Cardiac muscle cell (in vitro differentiated cells and primary cell): ENCODE measurements around the gene ARL5B. TPM values are rescaled to one million over a fixed set of nuclear protein-coding genes. Genes with fewer than 3 reads are reported as not detected.
A peak's percentile ranks its signal among the peaks of the same experiment; 100 is the strongest.

ENCODE experiments used
- DNase-seq, 2 donors: peaks; one replicate each; pipeline versions ENCODE4 v3.0.0 to v3.0.0-alpha.2; 2010 to 2017; ENCODE audit warnings: low read depth in 1 of 2, low spot score in 1 of 2
- H3K27ac ChIP-seq: fragments of 200-600 bp; sonication (generic); 2 replicates; pipeline ENCODE4 v1.5.1; 2016
- H3K27me3 ChIP-seq: fragments of 200-600 bp; sonication (generic); 2 replicates; pipeline ENCODE4 v1.6.0; 2016; ENCODE audit warnings: control low read depth
- H3K36me3 ChIP-seq: fragments of 200-600 bp; sonication (generic); 2 replicates; pipeline ENCODE4 v1.5.1; 2016; ENCODE audit warnings: control low read depth
- H3K4me1 ChIP-seq: fragments of 200-600 bp; sonication (generic); 2 replicates; pipeline ENCODE4 v1.8.1; 2017; ENCODE audit warnings: low read depth, mild to moderate bottlenecking, mixed run types
- H3K4me3 ChIP-seq: fragments of 200-600 bp; sonication (generic); 2 replicates; pipeline ENCODE4 v1.5.1; 2016; ENCODE audit warnings: mild to moderate bottlenecking
- H3K9me3 ChIP-seq: fragments of 200-600 bp; sonication (generic); 2 replicates; pipeline ENCODE4 v1.5.1; 2017; ENCODE audit warnings: low read depth, mild to moderate bottlenecking, control low read depth
- CTCF ChIP-seq: IDR thresholded peaks from 2 replicates; pipeline ENCODE4 v1.5.1; 2012; ENCODE audit warnings: low read depth, mild to moderate bottlenecking, low read length
- polyA plus RNA-seq: library from polyadenylated mRNA; unstranded; fragments of >200 nt; fragmentation: Nextera tagmentation; extraction: Ambion mirVana; gene quantifications from 2 replicates; pipeline ENCODE4 v1.2.1, GENCODE V29; 2016
- total RNA-seq: library from RNA; depleted of rRNA; stranded (reverse); fragments of >200 nt; gene quantifications from 2 replicates; pipeline ENCODE4 v1.2.3, GENCODE V29; 2016

The ARL5B gene
- total and polyA plus RNA-seq, 2 experiments from 2014 or later = 15.9 to 30.3 TPM

GRCh38 chr10:18653112-18653511, 6.1 kb upstream of the ARL5B start:
- Histone ChIP-seq H3K27me3 (no peaks in the 10 kb centered on the region), H3K9me3 (no peaks in the 10 kb centered on the region), H3K27ac (no peak overlapping the region), H3K4me3 (no peak overlapping the region), H3K36me3 (no peaks in the 10 kb centered on the region), H3K4me1 (peaks cover 8% of the 10 kb centered on the region)
- no peak for TF ChIP-seq CTCF
- no peak for DNase-seq

DNA sequence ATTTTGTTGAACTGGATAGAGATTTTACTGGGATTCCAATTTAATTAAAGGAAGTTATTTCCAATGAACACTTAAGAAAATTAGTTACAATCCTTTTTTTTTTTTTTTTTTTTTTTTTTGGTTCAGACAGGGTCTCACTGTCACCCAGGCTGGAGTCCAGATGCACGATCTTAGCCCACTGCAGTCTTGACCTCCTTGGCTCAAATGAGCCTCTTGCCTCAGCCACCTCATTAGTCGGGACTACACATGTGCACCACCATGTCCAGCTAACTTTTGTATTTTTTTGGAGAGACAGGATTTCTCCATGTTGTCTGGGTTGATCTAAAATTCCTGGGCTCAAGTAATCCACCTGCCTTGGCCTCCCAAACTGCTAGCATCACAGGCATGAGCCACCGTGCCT, 2.5 kb upstream of the ARL5B start:
- TF ChIP-seq CTCF = no peak
- Histone ChIP-seq H3K27ac (no peak overlapping the region), H3K4me1 (peaks cover 15% of the 10 kb centered on the region), H3K9me3 (no peaks in the 10 kb centered on the region), H3K27me3 (no peaks in the 10 kb centered on the region), H3K36me3 (no peaks in the 10 kb centered on the region), H3K4me3 (no peak overlapping the region)
- DNase-seq = no peak

- no peaks in the 10 kb centered on the region for H3K27me3 ChIP-seq
- H3K27ac ChIP-seq = peak overlapping the region; percentile 99
- H3K36me3 ChIP-seq = no peaks in the 10 kb centered on the region
- peak overlapping the region; percentile 93 for H3K4me3 ChIP-seq
- no peak for TF ChIP-seq CTCF
- H3K9me3 ChIP-seq = no peaks in the 10 kb centered on the region
- peaks cover 18% of the 10 kb centered on the region for H3K4me1 ChIP-seq
- peak in 1 of 2 donors; percentile 56 for DNase-seq
Measured at GRCh38 chr10:18658271-18659124, 733 bp upstream of the ARL5B start.

GRCh38 chr10:18659819-18660535, 746 bp downstream of the ARL5B start:
- H3K27ac ChIP-seq = peak overlapping the region; percentile 99
- no peaks in the 10 kb centered on the region for H3K36me3 ChIP-seq
- H3K4me3 ChIP-seq = peak overlapping the region; percentile 93
- no peaks in the 10 kb centered on the region for H3K9me3 ChIP-seq
- no peaks in the 10 kb centered on the region for H3K27me3 ChIP-seq
- peak; percentile 33 to 40 for DNase-seq
- no peak for TF ChIP-seq CTCF
- peaks cover 18% of the 10 kb centered on the region for H3K4me1 ChIP-seq

DNA sequence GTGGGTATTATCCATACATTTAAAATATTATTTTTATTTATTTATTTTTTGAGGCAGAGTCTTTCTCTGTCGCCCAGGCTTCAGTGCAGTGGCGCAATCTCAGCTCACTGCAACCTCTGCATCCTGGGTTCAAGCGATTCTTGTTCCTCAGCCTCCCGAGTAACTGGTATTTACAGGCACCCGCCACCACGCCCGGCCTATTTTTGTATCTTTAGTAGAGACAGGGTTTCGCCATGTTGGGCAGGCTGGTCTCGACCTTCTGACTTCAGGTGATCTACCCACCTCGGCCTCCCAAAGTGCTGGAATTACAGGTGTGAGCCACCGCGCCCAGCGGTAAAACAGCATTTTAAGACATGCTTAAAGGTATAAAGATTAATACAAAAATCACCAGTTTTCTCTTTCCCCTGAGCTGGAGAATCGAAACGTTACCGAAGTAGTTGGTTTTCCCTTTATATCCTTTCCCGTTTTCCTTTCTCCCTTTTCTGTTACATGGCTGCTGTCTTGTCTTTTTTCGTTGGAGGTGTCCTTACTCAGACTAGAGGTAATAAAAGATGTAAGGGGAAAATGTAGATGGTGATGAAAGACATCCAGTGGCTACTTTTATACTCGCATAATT, 1.7 kb downstream of the ARL5B start:
- H3K9me3 ChIP-seq = no peaks in the 10 kb centered on the region
- DNase-seq = no peak
- H3K27ac ChIP-seq = peak overlapping the region; percentile 99
- H3K27me3 ChIP-seq = no peaks in the 10 kb centered on the region
- peaks cover 18% of the 10 kb centered on the region for H3K4me1 ChIP-seq
- peak overlapping the region; percentile 93 for H3K4me3 ChIP-seq
- TF ChIP-seq CTCF = no peak
- H3K36me3 ChIP-seq = no peaks in the 10 kb centered on the region
